ENCODE data around the gene ADAM8.
"Not testable (repeated sequence)": the region's sequence is repeated elsewhere in the genome, so short reads cannot be mapped to it uniquely, and the experiment has no call there.

- not testable (repeated sequence) for TF ChIP-seq CTCF, POLR2A (IDR thresholded peaks at IDR 0.05)
These were observed 41.9 kb downstream of the ADAM8 start for GRCh38 chr10:133234796-133235195.

All from esophagus squamous epithelium (tissue), 4 donors.